ENCODE data around the gene NLGN1. TPM values are rescaled to one million over a fixed set of nuclear protein-coding genes. Genes with fewer than 3 reads are reported as not detected.

NLGN1 gene
- total RNA-seq, 1 donor from 2014 or later: 5.7 TPM

- Histone ChIP-seq H3K27me3 (ENCODE audit: control insufficient read depth in 3 of 3, insufficient read depth in 3 of 3, low read length in 3 of 3) (no peaks in the 10 kb centered on the region), H3K27ac (ENCODE audit: low read depth, low read length) (no peak overlapping the region), H3K36me3 (ENCODE audit: control insufficient read depth in 3 of 3, insufficient read depth in 3 of 3, low read length in 3 of 3) (no peaks in the 10 kb centered on the region), H3K4me3 (ENCODE audit: low read length in 3 of 3) (no peak overlapping the region), H3K9me3 (ENCODE audit: control insufficient read depth in 3 of 3, low read length in 3 of 3) (no peaks in the 10 kb centered on the region), H3K9ac (ENCODE audit: low read depth in 1 of 3, low read length in 3 of 3) (no peak overlapping the region), H3K4me1 (ENCODE audit: control insufficient read depth in 3 of 3, insufficient read depth in 3 of 3, low read length in 3 of 3) (no peaks in the 10 kb centered on the region)
Measured at GRCh38 chr3:173644086-173645082, 246.8 kb downstream of the NLGN1 start.

- no peaks in the 10 kb centered on the region for H3K4me1 ChIP-seq (ENCODE audit: control insufficient read depth in 3 of 3, insufficient read depth in 3 of 3, low read length in 3 of 3)
- no peaks in the 10 kb centered on the region for H3K9me3 ChIP-seq (ENCODE audit: control insufficient read depth in 3 of 3, low read length in 3 of 3)
- no peak overlapping the region for H3K27ac ChIP-seq (ENCODE audit: low read depth, low read length)
- no peaks in the 10 kb centered on the region for H3K27me3 ChIP-seq (ENCODE audit: control insufficient read depth in 3 of 3, insufficient read depth in 3 of 3, low read length in 3 of 3)
- H3K9ac ChIP-seq (ENCODE audit: low read depth in 1 of 3, low read length in 3 of 3): no peak overlapping the region
- H3K36me3 ChIP-seq (ENCODE audit: control insufficient read depth in 3 of 3, insufficient read depth in 3 of 3, low read length in 3 of 3): no peaks in the 10 kb centered on the region
- no peak overlapping the region for H3K4me3 ChIP-seq (ENCODE audit: low read length in 3 of 3)
Measured at GRCh38 chr3:173650596-173650995, 253.1 kb downstream of the NLGN1 start.

- Histone ChIP-seq H3K4me3 (ENCODE audit: low read length in 3 of 3) (no peak overlapping the region), H3K27me3 (ENCODE audit: control insufficient read depth in 3 of 3, insufficient read depth in 3 of 3, low read length in 3 of 3) (no peaks in the 10 kb centered on the region), H3K4me1 (ENCODE audit: control insufficient read depth in 3 of 3, insufficient read depth in 3 of 3, low read length in 3 of 3) (no peaks in the 10 kb centered on the region), H3K27ac (ENCODE audit: low read depth, low read length) (no peak overlapping the region), H3K9ac (ENCODE audit: low read depth in 1 of 3, low read length in 3 of 3) (no peak overlapping the region), H3K36me3 (ENCODE audit: control insufficient read depth in 3 of 3, insufficient read depth in 3 of 3, low read length in 3 of 3) (no peaks in the 10 kb centered on the region), H3K9me3 (ENCODE audit: control insufficient read depth in 3 of 3, low read length in 3 of 3) (no peaks in the 10 kb centered on the region)
Measured at GRCh38 chr3:173652093-173652492, 254.5 kb downstream of the NLGN1 start.

- no peaks in the 10 kb centered on the region for H3K27me3 ChIP-seq (ENCODE audit: control insufficient read depth in 3 of 3, insufficient read depth in 3 of 3, low read length in 3 of 3)
- H3K4me1 ChIP-seq (ENCODE audit: control insufficient read depth in 3 of 3, insufficient read depth in 3 of 3, low read length in 3 of 3): no peaks in the 10 kb centered on the region
- H3K36me3 ChIP-seq (ENCODE audit: control insufficient read depth in 3 of 3, insufficient read depth in 3 of 3, low read length in 3 of 3): no peaks in the 10 kb centered on the region
- H3K27ac ChIP-seq (ENCODE audit: low read depth, low read length): no peak overlapping the region
- no peak overlapping the region for H3K9ac ChIP-seq (ENCODE audit: low read depth in 1 of 3, low read length in 3 of 3)
- H3K4me3 ChIP-seq (ENCODE audit: low read length in 3 of 3): no peak overlapping the region
- no peaks in the 10 kb centered on the region for H3K9me3 ChIP-seq (ENCODE audit: control insufficient read depth in 3 of 3, low read length in 3 of 3)
Measured at GRCh38 chr3:173653781-173654180, 256.2 kb downstream of the NLGN1 start.

- Histone ChIP-seq H3K27ac (ENCODE audit: low read depth, low read length) (no peak overlapping the region), H3K27me3 (ENCODE audit: control insufficient read depth in 3 of 3, insufficient read depth in 3 of 3, low read length in 3 of 3) (no peaks in the 10 kb centered on the region), H3K9me3 (ENCODE audit: control insufficient read depth in 3 of 3, low read length in 3 of 3) (no peaks in the 10 kb centered on the region), H3K36me3 (ENCODE audit: control insufficient read depth in 3 of 3, insufficient read depth in 3 of 3, low read length in 3 of 3) (no peaks in the 10 kb centered on the region), H3K9ac (ENCODE audit: low read depth in 1 of 3, low read length in 3 of 3) (no peak overlapping the region), H3K4me3 (ENCODE audit: low read length in 3 of 3) (no peak overlapping the region), H3K4me1 (ENCODE audit: control insufficient read depth in 3 of 3, insufficient read depth in 3 of 3, low read length in 3 of 3) (no peaks in the 10 kb centered on the region)
Measured at GRCh38 chr3:173659972-173660371, 262.4 kb downstream of the NLGN1 start.

- Histone ChIP-seq H3K27ac (ENCODE audit: low read depth, low read length) (no peak overlapping the region), H3K36me3 (ENCODE audit: control insufficient read depth in 3 of 3, insufficient read depth in 3 of 3, low read length in 3 of 3) (no peaks in the 10 kb centered on the region), H3K9me3 (ENCODE audit: control insufficient read depth in 3 of 3, low read length in 3 of 3) (no peaks in the 10 kb centered on the region), H3K27me3 (ENCODE audit: control insufficient read depth in 3 of 3, insufficient read depth in 3 of 3, low read length in 3 of 3) (no peaks in the 10 kb centered on the region), H3K9ac (ENCODE audit: low read depth in 1 of 3, low read length in 3 of 3) (no peak overlapping the region), H3K4me1 (ENCODE audit: control insufficient read depth in 3 of 3, insufficient read depth in 3 of 3, low read length in 3 of 3) (no peaks in the 10 kb centered on the region), H3K4me3 (ENCODE audit: low read length in 3 of 3) (no peak overlapping the region)
Measured at GRCh38 chr3:173660645-173661299, 263.2 kb downstream of the NLGN1 start.

- Histone ChIP-seq H3K4me3 (ENCODE audit: low read length in 3 of 3) (no peak overlapping the region), H3K9ac (ENCODE audit: low read depth in 1 of 3, low read length in 3 of 3) (no peak overlapping the region), H3K27me3 (ENCODE audit: control insufficient read depth in 3 of 3, insufficient read depth in 3 of 3, low read length in 3 of 3) (no peaks in the 10 kb centered on the region), H3K9me3 (ENCODE audit: control insufficient read depth in 3 of 3, low read length in 3 of 3) (no peaks in the 10 kb centered on the region), H3K4me1 (ENCODE audit: control insufficient read depth in 3 of 3, insufficient read depth in 3 of 3, low read length in 3 of 3) (no peaks in the 10 kb centered on the region), H3K27ac (ENCODE audit: low read depth, low read length) (no peak overlapping the region), H3K36me3 (ENCODE audit: control insufficient read depth in 3 of 3, insufficient read depth in 3 of 3, low read length in 3 of 3) (no peaks in the 10 kb centered on the region)
Measured at GRCh38 chr3:173663696-173664111, 266.2 kb downstream of the NLGN1 start.

GRCh38 chr3:173676094-173676493 is 278.6 kb downstream of the NLGN1 start:
- Histone ChIP-seq H3K27me3 (ENCODE audit: control insufficient read depth in 3 of 3, insufficient read depth in 3 of 3, low read length in 3 of 3) (no peaks in the 10 kb centered on the region), H3K36me3 (ENCODE audit: control insufficient read depth in 3 of 3, insufficient read depth in 3 of 3, low read length in 3 of 3) (no peaks in the 10 kb centered on the region), H3K4me3 (ENCODE audit: low read length in 3 of 3) (no peak overlapping the region), H3K9ac (ENCODE audit: low read depth in 1 of 3, low read length in 3 of 3) (no peak overlapping the region), H3K27ac (ENCODE audit: low read depth, low read length) (no peak overlapping the region), H3K4me1 (ENCODE audit: control insufficient read depth in 3 of 3, insufficient read depth in 3 of 3, low read length in 3 of 3) (no peaks in the 10 kb centered on the region), H3K9me3 (ENCODE audit: control insufficient read depth in 3 of 3, low read length in 3 of 3) (no peaks in the 10 kb centered on the region)

GRCh38 chr3:173681188-173681678 is 283.7 kb downstream of the NLGN1 start:
- no peaks in the 10 kb centered on the region for H3K4me1 ChIP-seq (ENCODE audit: control insufficient read depth in 3 of 3, insufficient read depth in 3 of 3, low read length in 3 of 3)
- no peaks in the 10 kb centered on the region for H3K9me3 ChIP-seq (ENCODE audit: control insufficient read depth in 3 of 3, low read length in 3 of 3)
- H3K9ac ChIP-seq (ENCODE audit: low read depth in 1 of 3, low read length in 3 of 3): no peak overlapping the region
- H3K27ac ChIP-seq (ENCODE audit: low read depth, low read length): no peak overlapping the region
- no peaks in the 10 kb centered on the region for H3K27me3 ChIP-seq (ENCODE audit: control insufficient read depth in 3 of 3, insufficient read depth in 3 of 3, low read length in 3 of 3)
- no peaks in the 10 kb centered on the region for H3K36me3 ChIP-seq (ENCODE audit: control insufficient read depth in 3 of 3, insufficient read depth in 3 of 3, low read length in 3 of 3)
- no peak overlapping the region for H3K4me3 ChIP-seq (ENCODE audit: low read length in 3 of 3)

GRCh38 chr3:173685456-173685855 is 287.9 kb downstream of the NLGN1 start:
- Histone ChIP-seq H3K36me3 (ENCODE audit: control insufficient read depth in 3 of 3, insufficient read depth in 3 of 3, low read length in 3 of 3) (no peaks in the 10 kb centered on the region), H3K27me3 (ENCODE audit: control insufficient read depth in 3 of 3, insufficient read depth in 3 of 3, low read length in 3 of 3) (no peaks in the 10 kb centered on the region), H3K9me3 (ENCODE audit: control insufficient read depth in 3 of 3, low read length in 3 of 3) (no peaks in the 10 kb centered on the region), H3K27ac (ENCODE audit: low read depth, low read length) (no peak overlapping the region), H3K9ac (ENCODE audit: low read depth in 1 of 3, low read length in 3 of 3) (no peak overlapping the region), H3K4me1 (ENCODE audit: control insufficient read depth in 3 of 3, insufficient read depth in 3 of 3, low read length in 3 of 3) (no peaks in the 10 kb centered on the region), H3K4me3 (ENCODE audit: low read length in 3 of 3) (no peak overlapping the region)
